KBM-7 (cell line): ENCODE results near the gene SARS1.
"Not testable (repeated sequence)": the region's sequence is repeated elsewhere in the genome, so short reads cannot be mapped to it uniquely, and the experiment has no call there.

Source experiments
- DNase-seq: peaks from one replicate; pipeline ENCODE4 v3.0.0-alpha.2; 2015
- in situ Hi-C: fragments of 300-500 bp; cut with MboI; formaldehyde crosslinking; loops from 2 replicates; pipeline ENCODE4 v1.14.3; 2020; ENCODE audit warnings: low sequenced_read_pairs, low pct_unique_long_range_greater_than_20kb, mixed read lengths

Gene SARS1, protein sequence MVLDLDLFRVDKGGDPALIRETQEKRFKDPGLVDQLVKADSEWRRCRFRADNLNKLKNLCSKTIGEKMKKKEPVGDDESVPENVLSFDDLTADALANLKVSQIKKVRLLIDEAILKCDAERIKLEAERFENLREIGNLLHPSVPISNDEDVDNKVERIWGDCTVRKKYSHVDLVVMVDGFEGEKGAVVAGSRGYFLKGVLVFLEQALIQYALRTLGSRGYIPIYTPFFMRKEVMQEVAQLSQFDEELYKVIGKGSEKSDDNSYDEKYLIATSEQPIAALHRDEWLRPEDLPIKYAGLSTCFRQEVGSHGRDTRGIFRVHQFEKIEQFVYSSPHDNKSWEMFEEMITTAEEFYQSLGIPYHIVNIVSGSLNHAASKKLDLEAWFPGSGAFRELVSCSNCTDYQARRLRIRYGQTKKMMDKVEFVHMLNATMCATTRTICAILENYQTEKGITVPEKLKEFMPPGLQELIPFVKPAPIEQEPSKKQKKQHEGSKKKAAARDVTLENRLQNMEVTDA

DNA sequence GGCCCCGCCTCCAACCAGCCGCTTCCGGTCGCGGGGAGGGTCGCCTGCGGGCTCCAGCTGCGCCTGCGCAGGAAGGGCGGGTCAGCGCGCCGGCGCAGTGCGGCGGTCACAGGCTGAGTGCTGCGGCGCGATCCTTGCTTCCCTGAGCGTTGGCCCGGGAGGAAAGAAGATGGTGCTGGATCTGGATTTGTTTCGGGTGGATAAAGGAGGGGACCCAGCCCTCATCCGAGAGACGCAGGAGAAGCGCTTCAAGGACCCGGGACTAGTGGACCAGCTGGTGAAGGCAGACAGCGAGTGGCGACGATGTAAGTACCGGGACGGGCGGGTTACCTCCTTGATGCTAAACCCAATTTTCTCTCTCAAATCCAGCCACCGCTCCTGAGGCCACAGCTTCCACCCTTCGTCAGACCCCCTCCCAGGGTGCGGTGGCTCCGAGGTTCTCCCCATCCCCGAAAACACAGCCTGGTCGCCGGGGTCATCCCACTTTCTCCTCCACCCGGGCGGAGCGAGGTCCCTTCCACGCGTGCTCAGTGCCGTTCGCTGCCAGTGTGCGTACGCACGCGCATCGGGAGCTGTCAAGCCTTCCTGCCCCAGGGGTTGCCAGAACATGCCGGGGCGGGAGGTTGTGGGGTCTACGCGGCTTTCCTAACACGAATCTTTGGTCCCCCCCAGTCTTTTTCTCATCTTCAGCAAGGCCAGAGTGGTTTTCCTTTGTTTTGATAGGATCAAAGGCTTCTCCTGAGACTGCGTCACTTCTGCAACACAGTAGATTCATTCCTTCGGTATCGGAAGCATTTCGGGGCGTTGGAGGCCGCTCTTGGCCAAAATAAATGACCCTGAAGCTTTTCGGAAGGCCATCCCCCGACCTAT lies at the start of gene SARS1:
SARS1 (plus strand) TSS at position 95 of the 870 bp plus-strand sequence; CDS start at position 170, 75 bp downstream.
- DNase-seq = peak; percentile 84
- in situ Hi-C loops = no loop called here

DNA sequence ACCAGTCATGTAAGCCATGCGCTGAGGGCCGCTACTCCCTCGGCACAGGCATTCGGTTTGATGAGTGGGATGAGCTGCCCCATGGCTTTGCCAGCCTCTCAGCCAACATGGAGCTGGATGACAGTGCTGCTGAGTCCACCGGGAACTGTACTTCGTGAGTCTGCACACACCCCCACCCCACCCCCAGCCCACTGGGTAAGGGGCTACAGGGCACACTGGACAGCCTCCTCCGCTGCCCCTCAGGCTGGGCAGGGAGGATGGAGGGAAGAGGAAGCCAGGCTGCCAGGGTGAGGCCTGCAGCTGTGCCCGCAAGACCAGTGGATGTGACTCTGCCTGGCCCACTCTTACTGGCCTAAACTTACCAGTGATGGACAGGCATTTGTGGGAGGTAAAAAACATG lies 49.2 kb upstream of the SARS1 start:
- DNase-seq = no peak
- in situ Hi-C loops = no loop called here

DNA sequence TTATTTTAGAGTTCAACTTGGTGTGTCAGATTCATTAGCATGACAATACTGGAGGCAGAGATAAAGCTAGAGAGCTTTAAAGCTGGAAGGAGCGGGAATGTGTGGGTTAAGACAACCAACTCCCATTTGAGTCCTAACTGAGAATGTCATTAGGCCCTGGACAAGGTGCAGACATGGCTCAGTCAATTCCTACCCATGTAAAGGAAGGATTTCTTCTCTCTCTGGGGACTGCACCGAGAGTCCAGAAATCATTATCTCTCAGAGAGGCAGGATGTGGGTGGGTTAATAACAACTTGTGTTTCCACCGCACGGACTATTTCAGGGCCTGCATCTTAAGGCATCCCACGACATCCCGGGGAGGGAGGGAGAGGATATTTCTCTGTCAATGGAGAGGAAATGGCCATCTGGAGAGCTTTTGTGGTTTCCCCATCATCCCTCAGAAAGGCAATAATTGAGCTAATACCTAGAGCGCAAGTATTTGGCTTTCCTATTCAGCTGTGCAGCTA lies 46.7 kb upstream of the SARS1 start:
- peak; percentile 67 for DNase-seq
- in situ Hi-C loops = no loop called here

DNA sequence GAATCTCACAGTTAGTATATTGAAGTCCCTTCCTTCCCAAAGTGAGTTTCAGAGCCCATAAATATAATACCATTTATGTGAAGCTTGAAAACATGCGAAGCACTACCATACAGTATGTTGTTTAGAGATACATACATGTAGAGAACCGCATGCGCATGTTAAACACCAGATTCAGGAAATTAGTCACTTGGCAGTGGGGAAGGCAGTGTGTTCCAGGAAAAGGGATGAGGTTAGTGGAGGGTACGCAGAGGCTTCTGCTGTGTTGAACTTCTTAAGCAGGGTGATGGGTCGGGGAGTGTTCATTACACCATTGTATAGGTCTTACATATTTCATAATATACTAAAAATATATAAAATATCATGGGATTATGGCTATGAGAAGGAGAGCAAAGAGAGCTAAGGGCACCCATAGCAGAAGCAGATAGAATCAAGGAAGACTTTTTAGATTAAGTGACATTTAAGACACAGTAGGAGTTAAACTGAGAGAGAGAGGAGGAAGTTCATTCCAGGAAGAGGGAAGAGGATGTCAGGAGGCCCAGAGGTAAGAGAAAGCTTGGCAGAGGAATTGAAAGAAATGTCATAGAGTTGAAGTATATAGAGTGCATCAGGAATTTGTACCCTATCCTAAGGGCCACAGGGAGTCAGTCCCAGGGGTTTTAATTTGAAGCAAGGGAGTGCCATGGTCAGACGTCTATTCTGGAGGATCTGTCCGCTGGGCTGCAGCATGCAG lies 43.5 kb upstream of the SARS1 start:
- in situ Hi-C loops = no loop called here
- DNase-seq = no peak

DNA sequence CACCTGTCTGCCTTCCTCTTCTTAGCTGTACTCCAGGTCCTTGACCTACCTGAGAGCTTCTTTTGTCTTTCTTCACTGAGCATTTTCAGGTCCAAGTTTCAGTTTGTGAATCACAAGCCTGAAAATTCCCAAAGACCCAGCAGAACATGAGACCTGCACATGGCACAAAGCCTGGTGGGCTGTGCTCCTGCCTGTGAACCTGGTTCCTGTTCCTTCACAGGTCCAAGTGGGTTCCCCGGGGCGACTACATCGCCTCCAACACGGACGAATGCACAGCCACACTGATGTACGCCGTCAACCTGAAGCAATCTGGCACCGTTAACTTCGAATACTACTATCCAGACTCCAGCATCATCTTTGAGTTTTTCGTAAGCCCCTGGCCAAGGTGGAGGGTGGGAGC lies 42.1 kb upstream of the SARS1 start:
- in situ Hi-C loops = no loop called here
- DNase-seq = no peak

DNA sequence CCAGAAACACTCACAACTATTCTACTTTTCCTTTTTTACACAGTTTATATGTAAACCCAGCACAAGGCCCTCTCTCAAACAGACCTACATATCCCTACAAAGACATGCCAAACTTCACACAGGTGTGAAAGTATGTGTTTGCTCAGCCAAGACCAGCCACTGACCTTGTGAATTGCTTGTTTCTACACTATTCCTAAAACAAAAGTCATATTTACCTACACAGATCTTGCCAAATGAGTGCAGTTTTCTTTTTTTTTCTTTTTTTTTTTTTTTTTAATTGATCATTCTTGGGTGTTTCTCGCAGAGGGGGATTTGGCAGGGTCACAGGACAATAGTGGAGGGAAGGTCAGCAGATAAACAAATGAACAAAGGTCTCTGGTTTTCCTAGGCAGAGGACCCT lies 37.4 kb upstream of the SARS1 start:
- in situ Hi-C loops, DNase-seq: not testable (repeated sequence)

- in situ Hi-C loops, DNase-seq: not testable (repeated sequence)
Measured at GRCh38 chr1:109180715-109181084, 33.0 kb upstream of the SARS1 start.

GRCh38 chr1:109181085-109181806 lies 32.5 kb upstream of the SARS1 start:
- in situ Hi-C loops = no loop called here
- no peak for DNase-seq

DNA sequence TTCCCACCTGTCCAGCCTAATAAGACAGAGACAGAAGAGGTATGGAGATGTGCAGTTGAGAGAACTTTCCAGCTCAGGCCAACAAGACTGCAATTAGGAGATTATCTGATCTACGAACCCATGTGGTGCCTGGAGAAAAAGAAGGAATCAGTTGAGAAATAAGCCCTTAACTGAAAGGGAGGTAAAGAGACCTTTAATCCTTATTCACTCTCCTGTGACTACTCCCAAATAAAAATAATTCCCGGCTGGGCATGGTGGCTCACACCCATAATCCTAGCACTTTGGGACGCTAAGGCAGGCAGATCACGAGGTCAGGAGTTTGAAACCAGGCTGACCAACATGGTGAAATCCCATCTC lies 31.9 kb upstream of the SARS1 start:
- no peak for DNase-seq
- in situ Hi-C loops = no loop called here

DNA sequence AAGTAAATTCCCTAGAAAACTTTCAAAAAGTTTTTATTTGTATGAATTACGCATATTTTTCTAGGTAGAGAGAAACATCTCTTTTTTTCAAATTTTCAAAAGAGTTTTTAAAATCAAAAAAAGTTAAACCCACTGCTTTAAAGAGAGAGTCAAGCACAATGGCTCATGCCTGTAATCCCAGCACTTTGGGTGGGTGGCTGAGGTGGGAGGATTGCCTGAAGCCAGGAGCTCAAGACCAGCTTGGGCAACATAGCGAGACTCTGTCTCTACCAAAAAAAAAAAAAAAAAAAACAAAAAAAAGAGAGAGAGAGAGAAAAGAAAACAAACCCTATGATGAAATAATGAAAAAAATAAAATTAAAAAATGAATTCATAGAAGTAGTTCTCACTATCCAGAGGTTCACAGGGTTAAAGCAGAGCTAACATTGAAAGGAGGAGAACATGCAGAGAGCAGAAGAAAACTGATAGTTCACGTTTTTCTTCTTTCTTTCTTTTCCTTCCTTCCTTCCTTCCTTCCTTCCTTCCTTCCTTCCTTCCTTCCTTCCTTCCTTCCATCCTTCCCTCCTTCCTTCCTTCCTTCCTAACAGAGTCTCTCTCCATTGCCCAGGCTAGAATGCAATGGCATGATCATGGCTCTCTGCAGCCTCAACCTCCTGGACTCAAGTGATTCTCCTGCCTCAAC lies 30.5 kb upstream of the SARS1 start:
- in situ Hi-C loops = no loop called here
- DNase-seq = no peak

DNA sequence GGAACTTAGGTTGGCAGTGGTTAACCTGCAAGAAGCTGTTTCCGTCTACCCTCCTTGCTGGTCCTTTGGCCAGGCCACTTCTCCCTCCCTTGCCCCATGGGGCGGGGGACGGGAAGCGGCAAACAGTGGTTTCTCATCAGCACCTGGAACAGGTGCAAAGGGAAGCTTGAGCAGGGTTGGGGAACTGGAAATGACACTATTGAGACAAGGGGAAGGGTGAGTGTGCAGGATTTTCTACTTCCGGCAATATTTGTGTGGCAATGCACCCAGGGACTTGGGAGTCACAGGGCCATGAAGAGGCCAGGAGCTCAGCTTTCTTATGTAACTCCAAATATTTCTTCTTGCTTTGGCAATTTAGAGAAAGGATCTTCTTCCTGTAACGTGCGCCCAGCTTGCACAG lies 29.0 kb upstream of the SARS1 start:
- DNase-seq = no peak
- in situ Hi-C loops = no loop called here

DNA sequence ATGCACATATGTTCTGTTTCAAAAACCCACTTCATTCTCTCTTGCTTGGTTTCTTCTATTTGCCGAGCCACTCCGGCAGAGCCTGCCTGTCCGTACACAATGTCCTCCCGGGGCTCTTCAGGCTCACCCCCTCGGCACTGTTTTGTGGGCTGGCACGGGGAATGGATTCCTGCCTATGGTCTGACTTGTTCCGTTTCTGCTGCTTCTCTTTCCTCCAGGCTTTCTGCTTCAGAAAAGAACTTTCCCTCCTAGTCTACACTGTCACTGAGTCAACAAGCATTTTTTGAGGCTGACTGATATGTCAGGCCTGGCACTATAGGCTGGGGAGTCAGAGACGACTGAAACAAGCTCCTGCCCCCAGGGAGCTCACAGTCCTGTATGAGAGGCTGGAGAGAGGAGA lies 28.4 kb upstream of the SARS1 start:
- no peak for DNase-seq
- in situ Hi-C loops = no loop called here

GRCh38 chr1:109185990-109186732 lies 27.6 kb upstream of the SARS1 start:
- in situ Hi-C loops = no loop called here

GRCh38 chr1:109186733-109187086 lies 27.0 kb upstream of the SARS1 start:
- in situ Hi-C loops = no loop called here
- no peak for DNase-seq

More at GRCh38 chr1:109185990-109186732, 27.6 kb upstream of the SARS1 start:
- no peak for DNase-seq

DNA sequence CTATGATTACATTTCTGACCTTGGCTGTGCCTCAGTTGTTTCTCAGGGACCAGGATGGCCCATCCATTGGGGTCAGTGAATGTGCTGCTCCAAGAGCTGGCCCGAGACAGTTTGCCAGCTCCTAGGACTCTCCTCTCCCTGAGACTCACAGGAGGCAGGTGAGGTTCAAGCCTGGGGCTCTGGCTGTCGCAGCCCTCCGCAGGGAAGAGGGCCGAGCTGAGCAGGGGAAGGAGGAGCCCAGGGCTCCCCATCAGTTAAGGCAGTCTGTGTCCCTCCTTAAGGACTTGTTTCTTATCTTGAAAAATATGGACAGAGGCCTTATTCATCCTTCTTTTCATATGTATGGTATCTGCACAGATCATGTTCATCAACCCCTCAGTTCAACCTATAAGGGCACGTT lies 26.6 kb upstream of the SARS1 start:
- no peak for DNase-seq
- in situ Hi-C loops = no loop called here

GRCh38 chr1:109188200-109188599 lies 25.5 kb upstream of the SARS1 start:
- in situ Hi-C loops = no loop called here
- DNase-seq = no peak

GRCh38 chr1:109188781-109189180 lies 24.9 kb upstream of the SARS1 start:
- no peak for DNase-seq

DNA sequence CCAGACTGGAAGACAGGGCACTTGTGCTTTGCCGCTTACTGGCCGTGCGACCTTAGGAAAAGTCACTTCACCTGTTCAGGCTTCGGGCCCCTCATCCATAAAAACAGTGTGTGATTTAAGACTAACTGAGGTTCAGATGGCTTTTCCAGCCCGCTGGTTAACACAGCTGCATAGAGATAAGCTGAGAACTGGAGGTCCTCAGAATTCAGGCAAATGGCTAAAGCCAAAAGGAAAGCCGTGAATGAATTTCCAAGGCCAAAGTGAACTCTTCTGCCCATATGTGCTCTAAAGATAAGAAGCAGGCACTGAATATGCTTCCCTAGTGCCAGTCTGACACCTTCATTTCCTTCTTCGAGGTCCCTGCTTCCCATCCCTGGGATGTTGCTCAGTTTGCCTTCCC lies 23.5 kb upstream of the SARS1 start:
- no peak for DNase-seq
- in situ Hi-C loops = no loop called here

More at GRCh38 chr1:109188781-109189180, 24.9 kb upstream of the SARS1 start:
- in situ Hi-C loops = no loop called here
